ENCODE results near the gene UNC93B1. TPM values are rescaled to one million over a fixed set of nuclear protein-coding genes. Genes with fewer than 3 reads are reported as not detected.

Gene UNC93B1
- total RNA-seq, 1 experiment from 2014 or later = 23.3 TPM

DNA sequence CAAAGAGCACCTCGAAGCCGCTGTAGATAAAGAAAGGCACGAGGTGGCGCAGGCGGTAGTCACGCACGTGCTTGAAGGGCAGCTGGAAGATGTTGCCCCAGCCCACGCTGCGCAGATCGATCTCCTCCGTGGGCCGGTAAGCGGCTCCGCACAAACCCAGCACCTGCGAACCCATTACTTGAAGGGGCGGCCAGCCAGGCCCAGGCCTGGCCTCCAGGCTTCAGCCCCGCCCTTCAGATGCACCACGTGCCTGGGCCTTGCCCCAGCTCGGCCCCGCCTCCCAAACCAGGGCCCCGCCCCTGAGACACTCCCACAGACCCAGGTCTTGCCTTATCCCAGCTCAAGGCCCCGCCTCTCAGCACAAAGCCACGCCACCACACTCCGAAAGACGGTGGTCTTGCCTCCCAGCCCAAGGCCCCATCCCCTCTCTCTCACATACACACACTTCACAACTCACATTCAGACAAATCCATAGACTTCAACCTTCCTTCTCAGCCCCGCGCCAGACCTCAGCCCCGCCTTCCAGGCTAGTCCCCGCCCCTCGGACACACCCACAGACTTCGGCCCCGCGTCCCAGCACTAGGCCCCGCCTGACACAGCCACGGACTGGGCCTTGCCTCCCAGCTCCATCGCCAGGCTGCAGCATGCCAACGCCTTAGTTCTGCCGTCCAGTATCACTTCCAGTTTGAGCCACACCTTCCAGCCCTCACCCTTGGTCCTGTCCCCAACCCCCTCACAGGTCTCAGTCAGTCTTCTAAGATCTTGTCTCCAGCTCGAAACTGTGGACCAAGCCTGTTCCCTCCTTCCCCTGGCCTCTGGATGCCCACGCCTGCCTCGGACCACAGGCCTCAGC, 7.0 kb downstream of the UNC93B1 start:
- no peak for TF ChIP-seq CTCF (conservative IDR thresholded peaks at IDR 0.05)
- Histone ChIP-seq H2BK12ac (ENCODE audit: insufficient read length, low read depth, low read length) (no peak overlapping the region), H4K91ac (ENCODE audit: insufficient read length, low read depth, low read length) (no peak overlapping the region), H3K27ac (ENCODE audit: insufficient read length, low read depth, low read length) (no peak overlapping the region), H3K79me1 (ENCODE audit: insufficient read depth, low read depth, low read length, poor library complexity, severe bottlenecking) (no peaks in the 10 kb centered on the region), H4K5ac (ENCODE audit: insufficient read length, low read depth, low read length) (no peak overlapping the region), H3K14ac (ENCODE audit: insufficient read depth, low read length) (no peak overlapping the region), H2BK20ac (ENCODE audit: low read depth, low read length, poor library complexity, severe bottlenecking) (no peak overlapping the region), H4K8ac (replicated peaks; ENCODE audit: insufficient read length, low read depth, low read length) (no peak overlapping the region), H3K56ac (ENCODE audit: insufficient read length, low read depth, low read length) (no peak overlapping the region), H3K23me2 (ENCODE audit: insufficient read length, low read depth, low read length, poor library complexity, severe bottlenecking) (no peaks in the 10 kb centered on the region), H2BK5ac (ENCODE audit: insufficient read length, low read length) (no peak overlapping the region), H3K4me2 (ENCODE audit: insufficient read depth, insufficient read length, low read length) (peak overlapping the region; percentile 51), H3T11ph (ENCODE audit: low read length) (no peak overlapping the region), H3K79me2 (ENCODE audit: insufficient read depth, low read length) (no peaks in the 10 kb centered on the region), H3K4me1 (ENCODE audit: insufficient read depth, low read length) (no peaks in the 10 kb centered on the region; the same call in 1 of the 2 replicates), H2BK120ac (ENCODE audit: low read depth, low read length, poor library complexity, severe bottlenecking) (no peak overlapping the region), H2AFZ (ENCODE audit: low read length) (no peak overlapping the region), H4K20me1 (ENCODE audit: control insufficient read depth, insufficient read depth, insufficient read length) (no peaks in the 10 kb centered on the region), H2AK5ac (ENCODE audit: insufficient read length, low read length) (no peak overlapping the region), H3K9me3 (ENCODE audit: control insufficient read depth, low read depth, low read length) (no peaks in the 10 kb centered on the region), H3K23ac (ENCODE audit: insufficient read length, low read depth, low read length) (no peak overlapping the region), H3K27me3 (ENCODE audit: insufficient read depth, low read length) (no peaks in the 10 kb centered on the region), H2BK15ac (ENCODE audit: low read depth, low read length) (no peak overlapping the region), H3K4ac (ENCODE audit: low read depth, low read length) (no peak overlapping the region), H3K9ac (ENCODE audit: extremely low read depth, insufficient read length, low read length) (no peak overlapping the region), H3K18ac (ENCODE audit: insufficient read length, low read depth, low read length) (peak overlapping the region; percentile 52)
- peak overlapping the region; percentile 71 to 87 for H3K4me3 Mint-ChIP-seq
- H3K4me1 Mint-ChIP-seq = peaks cover 16 to 17% of the 10 kb centered on the region in 2 experiments
- peak overlapping the region; percentile 41 to 92 (median 86) for H3K27ac Mint-ChIP-seq
- H3K36me3 Mint-ChIP-seq (ENCODE audit: insufficient read depth in 1 of 3, low read depth in 3 of 3) = peaks cover 0 to 6% (median 4%) of the 10 kb centered on the region in 3 experiments; a peak in 3 of 7 replicates
- H3K27me3 Mint-ChIP-seq (ENCODE audit: low read depth) = peaks cover 9% of the 10 kb centered on the region
- no peaks in the 10 kb centered on the region for H3K9me3 Mint-ChIP-seq
- no CpG with 5 or more reads among the region's 41 CpGs for WGBS (ENCODE audit: extremely low coverage, insufficient read length, low lambda C conversion rate)
- DNase-seq = peak; percentile 97

All from H9 (cell line).